ES-I3 (cell line): ENCODE results near the gene UNK.

Experiments used
- H3K36me3 ChIP-seq: 2 replicates; pipeline ENCODE4 v1.6.1; 2013; ENCODE audit warnings: mild to moderate bottlenecking, low read length, control low read depth, moderate library complexity; ENCODE audit not compliant: insufficient read depth
- H3K4me1 ChIP-seq: 2 replicates; pipeline ENCODE4 v1.6.1; 2013; ENCODE audit warnings: mild to moderate bottlenecking, control low read depth, low read length; ENCODE audit not compliant: insufficient read depth
- H3K9ac ChIP-seq: 2 replicates; pipeline ENCODE4 v1.6.1; 2013; ENCODE audit warnings: low read depth, mild to moderate bottlenecking, low read length, moderate library complexity
- H3K9me3 ChIP-seq: 2 replicates; pipeline ENCODE4 v1.6.1; 2013; ENCODE audit warnings: mild to moderate bottlenecking, low read length, moderate library complexity; ENCODE audit not compliant: control insufficient read depth, insufficient read depth

UNK gene

DNA sequence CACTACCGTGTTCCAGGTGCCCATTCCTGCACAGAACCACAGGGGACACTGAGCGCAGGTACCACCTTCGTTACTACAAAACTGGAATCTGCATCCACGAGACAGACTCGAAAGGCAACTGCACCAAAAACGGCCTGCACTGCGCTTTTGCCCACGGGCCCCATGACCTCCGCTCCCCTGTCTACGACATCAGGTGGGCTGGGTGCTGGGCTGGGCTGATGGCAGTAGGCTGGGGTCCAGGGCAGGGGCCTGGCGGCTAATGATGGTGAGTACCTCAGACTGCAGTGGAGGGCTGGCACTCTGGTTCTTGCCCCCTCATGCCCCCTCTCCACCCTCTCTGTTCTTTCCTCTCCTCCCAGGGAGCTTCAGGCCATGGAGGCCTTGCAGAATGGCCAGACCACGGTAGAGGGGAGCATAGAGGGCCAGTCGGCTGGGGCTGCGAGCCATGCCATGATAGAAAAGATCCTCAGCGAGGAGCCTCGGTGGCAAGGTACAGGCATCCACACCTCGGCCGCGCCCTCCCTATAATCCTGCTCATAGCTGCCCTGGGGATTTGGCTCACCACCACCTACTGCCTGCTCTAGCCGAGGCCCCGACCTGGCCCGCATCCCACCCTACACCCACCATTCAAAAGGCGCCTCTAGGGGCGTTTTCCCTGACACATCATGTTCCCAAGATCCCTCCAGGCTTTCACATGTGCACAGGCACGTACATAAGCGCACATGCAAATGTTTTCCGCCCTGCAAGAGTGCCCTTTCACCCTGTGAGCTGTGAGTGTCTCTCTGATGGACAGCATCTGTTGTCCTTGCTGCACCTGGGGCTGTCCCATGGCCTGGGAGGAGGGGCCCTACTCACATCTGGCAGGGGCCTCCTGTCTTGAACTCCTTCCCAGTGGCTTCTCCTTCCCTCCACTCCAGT lies 27.7 kb downstream of the UNK start:
- Histone ChIP-seq H3K9ac (no peak overlapping the region), H3K36me3 (peaks cover 13% of the 10 kb centered on the region), H3K4me1 (peaks cover 10% of the 10 kb centered on the region; the same call in 1 of the 2 replicates), H3K9me3 (no peaks in the 10 kb centered on the region)

DNA sequence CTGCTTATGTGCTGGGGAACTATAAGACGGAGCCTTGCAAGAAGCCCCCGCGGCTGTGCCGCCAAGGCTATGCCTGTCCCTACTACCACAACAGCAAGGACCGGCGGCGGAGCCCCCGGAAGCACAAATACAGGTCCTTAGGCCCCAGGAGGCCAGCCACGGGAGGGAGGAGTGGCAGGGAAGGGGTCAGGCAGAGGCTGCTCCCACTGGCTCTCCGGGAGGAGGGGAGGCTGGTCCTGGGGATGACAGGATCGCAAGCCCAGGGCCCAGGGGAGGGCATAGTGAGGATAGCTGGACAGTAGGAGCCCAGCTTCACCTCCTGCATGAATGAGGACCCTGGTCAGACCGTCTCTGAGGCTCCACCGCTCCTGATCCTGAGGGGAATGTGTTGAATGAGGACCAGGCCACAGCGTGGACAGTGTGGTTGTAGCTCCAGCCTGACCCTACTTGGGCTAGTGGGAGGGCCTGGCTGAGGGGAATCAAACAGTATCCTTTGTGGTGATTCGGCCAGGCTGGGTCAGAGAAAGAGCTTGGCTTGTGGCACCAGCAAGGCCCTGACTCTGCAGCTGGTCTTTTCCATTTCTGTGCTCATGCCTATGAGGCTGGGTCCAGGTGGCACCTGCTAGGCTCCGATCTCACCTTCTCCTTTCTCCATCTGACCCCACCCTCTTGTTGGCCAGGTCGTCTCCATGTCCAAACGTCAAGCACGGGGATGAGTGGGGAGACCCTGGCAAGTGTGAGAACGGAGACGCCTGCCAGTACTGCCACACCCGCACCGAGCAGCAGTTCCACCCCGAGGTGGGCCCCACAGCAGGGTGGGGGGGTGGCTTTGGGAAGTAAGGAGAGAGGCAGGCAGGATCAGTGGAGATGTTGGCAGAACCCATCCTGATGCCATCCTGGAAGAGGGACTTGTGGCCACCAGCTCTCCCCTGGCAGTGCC lies 28.7 kb downstream of the UNK start:
- H3K9me3 ChIP-seq: no peaks in the 10 kb centered on the region
- H3K9ac ChIP-seq: no peak overlapping the region
- H3K36me3 ChIP-seq: peaks cover 13% of the 10 kb centered on the region
- H3K4me1 ChIP-seq: peaks cover 10% of the 10 kb centered on the region; the same call in 1 of the 2 replicates

- H3K36me3 ChIP-seq: peaks cover 13% of the 10 kb centered on the region
These were observed 29.4 kb downstream of the UNK start for GRCh38 chr17:75814021-75814395.

DNA sequence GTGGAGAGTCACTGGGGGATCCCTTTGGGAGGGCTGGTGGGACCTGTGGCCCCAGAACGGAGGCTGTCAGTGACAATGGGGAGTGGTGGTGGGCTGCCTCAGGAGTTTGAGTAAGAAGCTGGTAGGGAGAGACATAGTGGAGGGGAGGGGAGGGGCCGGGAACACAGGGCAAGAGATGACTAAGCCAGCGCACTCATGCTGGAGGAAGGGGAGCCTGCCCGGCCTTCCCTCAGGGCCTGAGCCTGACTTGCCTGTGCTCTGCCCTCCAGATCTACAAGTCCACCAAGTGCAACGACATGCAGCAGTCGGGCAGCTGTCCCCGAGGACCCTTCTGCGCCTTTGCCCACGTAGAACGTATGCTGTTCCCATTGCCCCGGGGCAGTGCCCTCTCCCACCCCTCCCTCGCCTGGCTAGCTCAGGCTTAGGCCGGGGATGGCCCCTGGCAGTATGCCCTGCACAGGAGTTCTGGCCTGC lies 30.3 kb downstream of the UNK start:
- Histone ChIP-seq H3K4me1 (peaks cover 10% of the 10 kb centered on the region; the same call in 1 of the 2 replicates), H3K9ac (no peak overlapping the region), H3K9me3 (no peaks in the 10 kb centered on the region), H3K36me3 (peaks cover 13% of the 10 kb centered on the region)

More at GRCh38 chr17:75814021-75814395, 29.4 kb downstream of the UNK start:
- H3K4me1 ChIP-seq: peaks cover 10% of the 10 kb centered on the region; the same call in 1 of the 2 replicates
- no peaks in the 10 kb centered on the region for H3K9me3 ChIP-seq
- H3K9ac ChIP-seq: no peak overlapping the region

DNA sequence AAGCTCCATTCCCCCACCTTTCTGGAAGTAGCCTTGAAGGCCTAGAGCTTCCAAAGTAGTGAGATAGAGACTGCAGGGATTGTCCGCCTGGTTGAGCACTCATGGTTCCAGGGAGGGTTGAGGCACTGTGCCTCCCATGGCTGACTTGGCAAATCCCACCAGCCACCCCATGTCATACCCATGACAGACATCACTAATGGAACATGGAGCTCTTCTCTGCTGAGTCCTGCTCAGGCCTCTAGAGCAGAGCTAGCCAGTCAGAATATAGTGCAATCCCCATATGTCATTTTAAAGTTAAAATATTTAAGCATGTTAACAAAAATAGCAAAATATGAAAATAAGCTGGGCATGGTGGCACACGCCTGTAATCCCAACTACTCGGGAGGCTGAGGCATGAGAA lies 30.8 kb downstream of the UNK start:
- Histone ChIP-seq H3K9me3 (no peaks in the 10 kb centered on the region), H3K4me1 (peaks cover 10% of the 10 kb centered on the region; the same call in 1 of the 2 replicates), H3K9ac (no peak overlapping the region), H3K36me3 (peaks cover 17% of the 10 kb centered on the region)

DNA sequence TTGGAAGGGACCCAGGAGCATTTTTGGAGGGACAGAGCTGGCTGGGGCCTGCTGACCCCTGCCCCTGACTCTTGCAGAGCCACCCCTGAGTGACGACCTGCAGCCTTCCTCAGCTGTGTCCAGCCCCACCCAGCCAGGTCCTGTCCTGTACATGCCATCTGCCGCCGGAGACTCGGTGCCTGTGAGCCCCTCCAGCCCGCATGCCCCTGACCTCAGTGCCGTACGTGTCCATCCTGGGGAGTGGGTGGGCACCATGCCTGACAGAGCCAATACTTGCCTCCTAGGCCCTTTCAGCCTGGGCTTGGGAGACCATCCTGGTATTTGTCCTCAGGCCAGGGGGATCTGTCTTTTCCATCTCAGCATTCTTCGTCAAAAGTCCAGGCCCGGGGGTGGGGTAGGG lies 32.1 kb downstream of the UNK start:
- peaks cover 22% of the 10 kb centered on the region for H3K36me3 ChIP-seq
- H3K9ac ChIP-seq: no peak overlapping the region
- H3K9me3 ChIP-seq: no peaks in the 10 kb centered on the region
- H3K4me1 ChIP-seq: peaks cover 10% of the 10 kb centered on the region; the same call in 1 of the 2 replicates

DNA sequence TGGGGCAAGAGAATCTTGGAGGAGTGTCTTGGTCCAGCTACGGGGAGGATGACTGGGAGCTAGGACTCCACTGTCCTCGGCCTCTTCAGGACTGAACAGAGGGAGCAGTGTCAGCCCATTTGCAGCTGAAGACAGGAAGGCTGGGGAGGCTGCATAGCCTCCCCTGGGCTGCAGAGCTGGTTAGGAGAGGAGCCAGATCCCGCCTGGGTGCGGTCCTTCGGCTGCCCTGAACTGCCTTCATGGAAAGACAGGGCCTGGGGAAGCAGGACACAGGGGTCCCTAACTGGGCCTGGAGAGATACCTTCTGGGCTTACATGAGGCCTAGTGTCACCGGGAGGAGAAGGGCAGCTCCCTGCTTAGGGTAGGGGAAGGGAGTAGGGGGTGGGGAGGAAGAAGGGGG lies 33.0 kb downstream of the UNK start:
- no peak overlapping the region for H3K9ac ChIP-seq
- H3K36me3 ChIP-seq: peaks cover 22% of the 10 kb centered on the region
- H3K9me3 ChIP-seq: no peaks in the 10 kb centered on the region
- peaks cover 10% of the 10 kb centered on the region; the same call in 1 of the 2 replicates for H3K4me1 ChIP-seq

DNA sequence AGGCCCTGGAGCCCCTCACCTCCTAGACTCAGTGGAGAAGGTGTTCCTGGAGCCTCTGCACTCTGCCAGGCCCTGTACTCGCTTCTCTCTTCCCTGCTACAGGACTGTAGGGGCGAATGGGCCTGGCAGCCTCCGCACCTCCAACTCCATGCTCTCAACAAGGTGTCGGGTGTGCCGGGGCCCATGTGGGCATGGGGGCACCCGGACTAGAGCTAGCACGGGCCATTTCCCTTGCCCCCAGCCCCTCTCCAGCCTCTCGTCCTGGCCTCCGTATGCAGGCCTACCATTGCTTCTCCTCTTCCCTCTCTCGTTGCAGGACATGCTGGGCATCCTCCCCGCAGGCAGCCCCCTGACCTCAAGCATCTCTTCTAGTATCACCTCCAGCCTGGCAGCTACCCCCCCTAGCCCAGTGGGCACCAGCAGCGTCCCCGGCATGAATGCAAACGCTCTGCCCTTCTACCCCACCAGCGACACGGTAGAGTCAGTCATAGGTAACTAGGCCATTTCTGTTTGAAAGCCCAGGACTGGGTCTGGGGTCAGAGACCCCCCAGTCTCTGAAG lies 33.8 kb downstream of the UNK start:
- no peak overlapping the region for H3K9ac ChIP-seq
- no peaks in the 10 kb centered on the region for H3K9me3 ChIP-seq
- peaks cover 10% of the 10 kb centered on the region; the same call in 1 of the 2 replicates for H3K4me1 ChIP-seq
- peaks cover 22% of the 10 kb centered on the region for H3K36me3 ChIP-seq

- Histone ChIP-seq H3K9ac (no peak overlapping the region), H3K36me3 (peaks cover 22% of the 10 kb centered on the region), H3K9me3 (no peaks in the 10 kb centered on the region), H3K4me1 (peaks cover 10% of the 10 kb centered on the region; the same call in 1 of the 2 replicates)
These were observed 34.5 kb downstream of the UNK start for GRCh38 chr17:75819116-75819515.

- Histone ChIP-seq H3K9me3 (no peaks in the 10 kb centered on the region), H3K9ac (no peak overlapping the region), H3K4me1 (peaks cover 7% of the 10 kb centered on the region; the same call in 1 of the 2 replicates), H3K36me3 (peaks cover 22% of the 10 kb centered on the region)
These were observed 35.1 kb downstream of the UNK start for GRCh38 chr17:75819678-75820077.

- Histone ChIP-seq H3K9me3 (no peaks in the 10 kb centered on the region), H3K36me3 (peaks cover 19% of the 10 kb centered on the region), H3K4me1 (no peaks in the 10 kb centered on the region), H3K9ac (no peak overlapping the region)
These were observed 35.8 kb downstream of the UNK start for GRCh38 chr17:75820094-75821080.

DNA sequence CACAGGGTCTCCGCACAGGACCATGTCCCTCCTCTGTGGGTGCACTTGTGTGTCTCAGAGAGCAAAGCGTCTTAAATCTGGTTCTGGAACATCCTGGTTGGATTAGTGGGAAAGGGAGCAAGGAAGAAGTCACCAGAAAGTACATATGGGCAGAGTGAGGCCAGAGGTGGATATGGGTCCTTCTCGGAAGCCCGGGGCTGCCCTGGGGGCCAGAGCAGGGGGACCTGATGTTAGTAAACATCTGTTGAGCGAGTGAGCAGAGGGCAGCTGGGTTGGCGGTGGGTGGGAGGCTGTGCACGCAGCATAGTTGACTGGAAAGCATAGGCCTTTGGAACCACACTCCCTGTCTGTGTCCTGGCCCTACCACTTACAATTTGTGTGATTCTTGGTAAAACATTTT lies 36.9 kb downstream of the UNK start:
- Histone ChIP-seq H3K9ac (no peak overlapping the region), H3K4me1 (peaks cover 1% of the 10 kb centered on the region; the same call in 1 of the 2 replicates), H3K36me3 (peaks cover 13% of the 10 kb centered on the region), H3K9me3 (no peaks in the 10 kb centered on the region)
